Heart left ventricle (tissue), 13 donors: ENCODE measurements around the gene YOD1.

Source experiments
- POLR2A ChIP-seq, 2 donors: fragments of 450-650 bp; IDR thresholded peaks; one replicate each; pipeline ENCODE4 v1.6.1; 2017; ENCODE audit warnings: antibody characterized with exemption in 2 of 2, mild to moderate bottlenecking in 2 of 2, moderate library complexity in 2 of 2
- TF ChIP-seq, protein P1 (sequence below), 12 donors: fragments of 200-600 bp; sonication (generic) in 4 of 12; IDR thresholded peaks; one replicate each; pipeline versions ENCODE4 v1.5.0 to v1.8.0; 2018 to 2022; ENCODE audit warnings: antibody characterized with exemption in 12 of 12, mild to moderate bottlenecking in 5 of 12
- donor health status: ischemic (EF 13 %, LVEDD 7.1; RV severe dilation, severe dysfunction).
- donor health status: DM: no; HTN: yes; CAD: no.
- donor health status: DM: no; HTN: no; CAD: no.
- donor health status: ischemic (EF 25% LVEDD 6.9; RV normal size, moderate dysfunction).
- donor health status: ischemic (EF 25% LVEDD 5.7; RV mildly dilated, moderate dysfunction).
- donor health status: ischemic (EF 35%, LVEDD 5.7; RV mildly dilated, moderate dysfunction).
- donor health status: nonischemic (EF 11% LVEDD 7.7; RV severe dilation, severe dysfunction).
- donor health status: DM: yes; HTN: yes; CAD: no.
- donor health status: PGD.
- donor health status: ischemic (EF 29% LVEDD 5.4; RV normal size, mild dysfunction).
- donor health status: nonischemic (EF 23%, LVEDD 6.1; RV moderate dilation, normal function).

DNA sequence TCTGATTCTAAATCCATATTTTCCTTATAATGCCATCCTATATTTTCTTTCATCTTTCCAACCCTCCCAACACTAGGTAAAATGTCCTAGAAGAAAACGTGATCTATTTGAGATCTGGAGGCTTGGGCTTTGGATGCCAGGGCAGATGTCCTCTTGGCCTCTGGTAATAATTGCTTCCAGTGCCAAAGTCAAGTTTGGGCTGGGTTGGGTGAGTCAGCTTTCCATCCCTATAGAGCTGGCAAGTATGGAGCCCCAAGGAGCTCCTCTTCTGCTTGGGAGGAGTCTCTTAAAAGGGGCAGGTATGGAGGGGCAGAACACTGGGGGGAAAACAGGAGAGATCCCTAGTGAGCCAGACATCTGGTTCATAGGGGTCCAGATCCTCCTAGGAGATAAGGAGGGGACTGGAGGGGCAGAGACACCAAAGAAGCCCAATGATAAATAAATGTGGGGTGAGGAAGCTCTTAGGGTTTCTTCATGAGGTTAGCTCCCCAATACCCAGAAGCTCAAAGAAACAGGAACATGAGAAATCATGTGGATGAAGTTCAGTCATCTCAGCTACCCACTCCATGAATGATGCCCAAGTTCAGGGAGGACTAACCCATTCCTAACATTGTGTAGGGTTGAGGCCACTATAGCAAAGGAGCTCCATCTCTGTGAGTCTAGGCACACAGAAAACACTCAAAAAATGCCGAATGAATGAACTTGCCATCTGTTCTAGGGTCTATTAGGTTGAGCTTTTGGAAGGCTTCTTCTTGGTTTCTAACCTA, 21.9 kb downstream of the YOD1 start:
- no peak for TF ChIP-seq POLR2A (IDR thresholded peaks at IDR 0.05)
- TF ChIP-seq, protein P1, sequence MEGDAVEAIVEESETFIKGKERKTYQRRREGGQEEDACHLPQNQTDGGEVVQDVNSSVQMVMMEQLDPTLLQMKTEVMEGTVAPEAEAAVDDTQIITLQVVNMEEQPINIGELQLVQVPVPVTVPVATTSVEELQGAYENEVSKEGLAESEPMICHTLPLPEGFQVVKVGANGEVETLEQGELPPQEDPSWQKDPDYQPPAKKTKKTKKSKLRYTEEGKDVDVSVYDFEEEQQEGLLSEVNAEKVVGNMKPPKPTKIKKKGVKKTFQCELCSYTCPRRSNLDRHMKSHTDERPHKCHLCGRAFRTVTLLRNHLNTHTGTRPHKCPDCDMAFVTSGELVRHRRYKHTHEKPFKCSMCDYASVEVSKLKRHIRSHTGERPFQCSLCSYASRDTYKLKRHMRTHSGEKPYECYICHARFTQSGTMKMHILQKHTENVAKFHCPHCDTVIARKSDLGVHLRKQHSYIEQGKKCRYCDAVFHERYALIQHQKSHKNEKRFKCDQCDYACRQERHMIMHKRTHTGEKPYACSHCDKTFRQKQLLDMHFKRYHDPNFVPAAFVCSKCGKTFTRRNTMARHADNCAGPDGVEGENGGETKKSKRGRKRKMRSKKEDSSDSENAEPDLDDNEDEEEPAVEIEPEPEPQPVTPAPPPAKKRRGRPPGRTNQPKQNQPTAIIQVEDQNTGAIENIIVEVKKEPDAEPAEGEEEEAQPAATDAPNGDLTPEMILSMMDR (IDR thresholded peaks at IDR 0.05): no peak
